Measurements from ENCODE around the gene DCBLD1.
"Not testable (repeated sequence)": the region's sequence is repeated elsewhere in the genome, so short reads cannot be mapped to it uniquely, and the experiment has no call there.

DCBLD1 gene

GRCh38 chr6:117482240-117483003, at the start of gene DCBLD1:
DCBLD1 (plus strand) TSS chr6:117482674; CDS start chr6:117482782, 108 bp downstream.
- DNase-seq (ENCODE audit: low read depth in 2 of 2) = peak; percentile 33 to 44

- no peak for DNase-seq (ENCODE audit: low read depth in 2 of 2)
These were observed 41.6 kb upstream of the DCBLD1 start for GRCh38 chr6:117440706-117441525.

- DNase-seq (ENCODE audit: low read depth in 2 of 2) = no peak
These were observed 40.6 kb upstream of the DCBLD1 start for GRCh38 chr6:117441824-117442264.

DNA sequence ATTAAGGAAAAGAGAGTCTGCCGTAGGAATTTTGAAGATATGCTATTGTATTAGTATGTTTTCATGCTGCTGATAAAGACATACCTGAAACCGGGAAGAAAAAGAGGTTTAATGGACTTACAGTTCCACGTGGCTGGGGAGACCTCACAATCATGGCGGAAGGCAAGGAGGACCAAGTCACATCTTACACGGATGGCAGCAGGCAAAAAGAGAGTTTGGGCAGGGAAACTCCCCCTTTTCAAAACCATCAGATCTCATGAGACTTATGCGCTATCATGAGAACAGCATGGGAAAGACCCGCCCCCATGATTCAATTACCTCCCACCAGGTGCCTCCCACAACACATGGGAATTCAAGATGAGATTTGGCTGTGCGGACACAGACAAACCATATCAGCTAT, 40.2 kb upstream of the DCBLD1 start:
- DNase-seq (ENCODE audit: low read depth in 2 of 2) = not testable (repeated sequence)

GRCh38 chr6:117444600-117444999, 37.9 kb upstream of the DCBLD1 start:
- no peak for DNase-seq (ENCODE audit: low read depth in 2 of 2)

- DNase-seq (ENCODE audit: low read depth in 2 of 2) = no peak
These were observed 35.6 kb upstream of the DCBLD1 start for GRCh38 chr6:117446861-117447260.

DNA sequence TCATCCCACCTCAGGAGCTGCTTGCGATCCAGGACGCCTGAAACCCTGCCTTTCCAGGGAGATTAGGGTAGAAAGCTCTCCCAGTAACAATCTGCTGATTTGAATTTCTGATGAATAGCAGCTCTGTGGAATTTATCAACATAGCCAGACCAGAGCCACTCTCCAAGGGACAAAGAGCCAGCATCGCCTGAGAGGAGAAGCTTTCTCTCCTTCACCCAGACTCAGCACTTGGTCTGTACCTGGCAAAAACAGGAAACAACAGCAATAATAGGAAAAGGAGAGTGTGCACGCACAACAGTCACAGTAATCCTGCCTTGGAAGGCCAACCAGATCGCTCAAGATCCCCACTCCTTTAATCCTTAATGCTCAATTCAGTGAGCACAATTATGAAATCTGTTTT, 34.5 kb upstream of the DCBLD1 start:
- no peak for DNase-seq (ENCODE audit: low read depth in 2 of 2)

DNA sequence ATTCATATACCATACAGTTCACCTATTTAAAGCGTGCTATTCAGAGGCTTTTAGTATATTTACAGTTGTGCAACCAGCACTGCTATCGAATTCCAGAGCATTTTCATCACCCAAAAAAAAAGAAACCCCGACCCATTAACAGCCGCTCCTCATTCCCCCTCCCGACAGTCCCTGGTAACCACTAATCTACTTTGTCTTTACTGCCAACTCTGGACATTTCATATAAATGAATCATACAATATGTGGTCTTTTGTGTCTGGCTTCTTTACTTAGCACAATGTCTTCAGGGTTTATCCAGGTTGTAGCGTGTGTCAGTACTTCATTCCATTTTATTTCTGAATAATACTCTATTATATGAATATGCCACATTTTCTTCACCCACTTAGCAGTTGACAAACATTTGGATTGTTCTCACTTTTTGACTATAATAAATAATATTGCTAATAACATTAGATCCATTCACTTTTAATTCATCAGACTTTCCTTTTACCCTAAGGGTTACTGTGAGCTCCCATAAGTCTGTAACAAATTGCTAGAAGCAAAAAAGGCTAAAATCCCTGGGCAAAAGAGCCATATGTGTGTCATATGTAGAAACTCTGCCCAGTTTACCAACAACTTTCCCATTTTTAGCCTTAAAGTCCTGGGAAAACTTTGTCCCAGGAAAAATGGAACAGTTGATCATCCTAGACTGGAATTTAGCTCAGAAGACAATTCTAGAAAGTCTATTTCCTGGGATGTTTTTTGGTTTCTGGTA, 33.6 kb upstream of the DCBLD1 start:
- no peak for DNase-seq (ENCODE audit: low read depth in 2 of 2)

- peak; percentile 17 for DNase-seq (ENCODE audit: low read depth in 2 of 2)
These were observed 32.7 kb upstream of the DCBLD1 start for GRCh38 chr6:117449549-117450439.

- DNase-seq (ENCODE audit: low read depth in 2 of 2) = no peak
These were observed 30.8 kb upstream of the DCBLD1 start for GRCh38 chr6:117451671-117452070.

DNA sequence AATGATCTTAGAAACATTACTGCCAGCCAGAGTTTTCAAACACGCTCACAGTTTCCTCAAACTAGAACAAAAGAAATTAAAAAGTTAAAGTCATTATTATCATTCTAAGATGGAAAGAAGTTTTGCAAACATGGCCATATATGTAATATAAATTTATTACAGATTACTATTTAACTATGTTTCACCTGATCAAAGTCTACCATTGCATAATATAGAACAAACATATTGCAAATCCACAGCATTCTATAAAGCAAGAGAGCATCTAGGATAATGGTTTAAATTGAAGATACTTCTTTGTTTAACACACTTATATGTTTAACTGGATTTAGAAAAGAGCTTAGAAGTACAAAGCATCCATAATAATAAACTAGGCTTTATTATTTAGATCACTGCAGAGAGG, 26.2 kb upstream of the DCBLD1 start:
- DNase-seq (ENCODE audit: low read depth in 2 of 2) = no peak

DNA sequence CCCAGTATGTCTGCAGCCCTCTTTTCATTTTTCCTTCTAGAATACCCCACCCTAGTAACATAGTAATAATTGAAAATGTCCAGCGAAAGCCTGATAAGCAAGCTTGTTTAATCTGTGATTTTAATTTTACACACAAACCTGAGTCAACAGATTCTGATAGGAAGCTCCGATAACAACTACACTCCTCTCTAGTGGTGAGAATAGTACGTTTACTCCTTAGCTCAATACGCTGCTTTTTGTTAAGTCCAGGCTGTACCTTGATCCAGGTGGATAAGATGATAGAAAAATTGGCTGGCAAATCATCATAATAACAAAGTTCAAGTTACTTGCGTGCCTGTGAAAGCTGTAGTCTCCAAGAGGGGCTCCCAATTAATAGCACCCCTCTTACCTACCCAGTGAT, 25.5 kb upstream of the DCBLD1 start:
- DNase-seq (ENCODE audit: low read depth in 2 of 2) = no peak

DNA sequence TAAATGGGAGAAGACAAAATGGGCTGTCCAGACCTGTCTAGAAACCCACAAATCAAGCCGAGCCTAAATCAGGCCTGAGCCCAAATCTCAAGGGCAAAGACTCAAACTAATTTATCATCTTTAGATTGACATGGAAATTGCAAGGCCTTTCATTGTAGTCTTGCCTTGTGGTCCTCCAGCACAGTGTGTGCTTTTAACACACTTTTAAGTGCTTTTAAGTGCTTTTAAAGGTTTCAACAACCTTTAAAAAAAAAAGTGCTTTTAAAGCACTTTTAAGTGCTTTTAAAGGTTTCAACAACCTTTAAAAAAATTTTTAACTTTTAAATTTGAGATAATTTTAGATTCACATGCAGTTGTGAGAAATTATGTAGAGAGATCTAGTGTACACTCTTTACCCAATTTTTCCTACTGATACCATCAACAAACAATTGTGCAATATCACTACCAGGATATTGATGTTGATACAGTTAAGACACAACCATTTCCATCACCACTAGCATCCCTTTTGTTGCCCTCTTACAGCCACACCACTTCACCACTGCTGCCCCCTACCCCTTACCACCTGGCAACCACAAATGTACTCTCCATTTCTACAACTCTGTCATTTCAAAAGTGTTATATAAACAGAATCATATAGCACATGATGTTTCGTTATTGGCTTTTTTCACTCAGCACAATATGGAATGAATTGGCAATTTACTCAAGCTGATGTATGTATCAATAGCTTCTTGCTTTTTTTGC, 23.1 kb upstream of the DCBLD1 start:
- no peak for DNase-seq (ENCODE audit: low read depth in 2 of 2)

DNA sequence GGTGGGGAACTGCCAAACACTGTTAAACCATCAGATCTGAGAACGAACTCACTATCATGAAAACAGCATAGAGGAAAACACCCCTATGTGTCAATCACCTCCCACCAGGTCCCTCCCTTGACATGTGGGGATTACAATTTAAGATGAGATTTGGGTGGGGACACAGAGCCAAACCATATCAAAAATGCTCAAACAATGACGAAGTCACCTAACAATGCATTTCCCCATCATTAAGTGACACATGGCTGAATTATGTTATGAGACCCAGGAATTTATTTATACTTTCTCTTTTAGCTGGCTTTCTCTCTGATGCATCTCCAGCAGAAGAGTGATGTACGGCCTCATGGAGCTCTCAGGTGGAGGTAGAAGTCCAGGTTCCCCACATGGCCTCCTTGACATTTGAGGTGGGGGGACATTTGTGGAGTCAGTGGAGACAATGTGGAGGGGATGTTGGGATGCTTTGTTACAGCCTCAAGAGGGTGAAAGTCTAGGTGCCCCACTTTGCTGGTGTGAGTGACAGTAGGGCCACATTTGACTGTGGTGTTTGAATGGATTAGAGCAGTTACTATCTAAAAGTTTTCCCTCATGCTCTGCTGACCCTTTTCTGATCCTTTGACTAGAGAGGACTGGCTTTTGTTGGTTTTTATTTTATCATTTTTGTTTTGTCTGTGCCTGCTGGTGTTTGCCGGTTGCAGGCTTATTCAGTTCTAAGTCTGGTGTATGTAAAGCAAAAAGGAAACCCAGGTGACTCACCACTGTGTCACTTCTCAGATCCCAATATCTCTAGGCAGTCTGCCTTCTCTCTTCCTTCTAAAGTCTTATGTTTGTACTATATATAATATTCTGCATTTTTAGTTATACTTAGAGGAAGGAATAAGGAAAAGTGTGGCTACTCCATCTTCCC, 18.5 kb upstream of the DCBLD1 start:
- DNase-seq (ENCODE audit: low read depth in 2 of 2) = no peak

DNA sequence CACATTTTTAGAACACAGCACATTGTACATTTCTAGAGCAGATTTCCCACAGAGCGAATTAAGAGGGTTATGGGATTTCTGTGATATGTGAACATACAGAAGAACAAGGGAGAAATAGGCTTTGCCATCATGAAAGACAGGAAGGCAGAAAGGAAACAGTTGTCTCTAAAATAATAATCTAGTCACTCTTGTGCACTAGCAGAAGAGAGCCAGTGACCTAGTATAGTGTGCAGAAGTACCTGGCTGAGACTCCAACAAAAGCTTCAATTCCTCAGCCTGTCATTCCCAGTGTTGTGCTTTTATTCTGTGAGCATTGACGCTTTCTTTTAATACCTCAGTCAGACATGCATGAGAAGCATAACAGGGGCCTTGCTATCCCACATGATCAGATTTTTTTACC, 17.8 kb upstream of the DCBLD1 start:
- no peak for DNase-seq (ENCODE audit: low read depth in 2 of 2)

DNA sequence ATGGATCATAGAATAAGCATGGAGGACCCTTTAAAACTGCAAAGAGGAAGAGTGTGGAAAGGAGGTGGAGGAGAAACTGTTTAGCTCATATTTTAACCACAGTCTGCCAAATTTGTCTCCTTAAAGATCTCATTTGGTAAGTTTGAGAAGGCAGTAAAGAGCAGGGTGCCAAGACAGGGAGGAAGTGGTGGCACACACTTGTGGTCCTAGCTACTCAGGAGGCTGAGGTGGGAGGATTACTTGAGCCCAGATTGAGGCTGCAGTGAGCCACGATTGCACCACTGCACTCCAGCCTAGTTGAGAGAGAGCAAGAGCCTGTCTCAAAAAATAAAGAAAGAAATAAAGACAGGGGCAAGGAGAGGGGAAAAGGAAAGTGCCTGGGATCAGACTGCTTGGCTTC, 16.8 kb upstream of the DCBLD1 start:
- DNase-seq (ENCODE audit: low read depth in 2 of 2) = no peak

DNA sequence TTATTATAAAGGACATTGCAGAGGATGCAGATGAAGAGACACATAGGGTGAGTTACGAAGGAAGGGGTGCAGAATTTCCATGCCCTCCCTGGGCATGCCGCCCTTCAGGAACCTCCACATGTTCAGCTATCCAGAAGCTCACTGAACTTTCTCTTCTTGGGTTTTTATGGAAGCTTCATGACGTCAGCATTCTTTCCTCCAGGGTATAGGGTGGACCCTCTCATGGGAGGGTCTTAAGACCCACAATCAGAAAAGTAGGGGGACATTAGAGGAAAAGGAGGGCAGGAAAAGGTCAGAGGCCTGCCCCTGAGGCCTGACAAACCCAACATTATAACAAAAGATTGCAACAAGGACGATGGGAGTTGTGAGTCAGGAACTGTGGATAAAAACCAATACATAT, 14.6 kb upstream of the DCBLD1 start:
- DNase-seq (ENCODE audit: low read depth in 2 of 2) = no peak

DNA sequence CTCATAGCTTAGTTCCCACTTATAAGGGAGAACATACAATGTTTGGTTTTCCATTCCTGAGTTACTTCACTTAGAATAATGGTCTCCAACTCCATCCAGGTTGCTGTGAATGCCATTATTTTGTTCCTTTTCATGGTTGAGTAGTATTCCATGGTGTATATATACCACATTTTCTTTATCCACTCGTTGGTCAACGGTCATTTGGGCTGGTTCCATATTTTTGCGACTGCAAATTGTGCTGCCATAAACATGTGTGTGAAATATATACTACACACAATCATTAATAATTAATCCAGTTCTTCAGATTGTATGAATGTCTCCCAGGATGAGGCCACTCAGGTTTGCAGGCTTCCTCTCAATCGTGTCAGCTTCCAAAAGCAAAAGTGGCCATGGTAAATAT, 13.9 kb upstream of the DCBLD1 start:
- not testable (repeated sequence) for DNase-seq (ENCODE audit: low read depth in 2 of 2)

GRCh38 chr6:117469356-117469755, 13.1 kb upstream of the DCBLD1 start:
- no peak for DNase-seq (ENCODE audit: low read depth in 2 of 2)

DNA sequence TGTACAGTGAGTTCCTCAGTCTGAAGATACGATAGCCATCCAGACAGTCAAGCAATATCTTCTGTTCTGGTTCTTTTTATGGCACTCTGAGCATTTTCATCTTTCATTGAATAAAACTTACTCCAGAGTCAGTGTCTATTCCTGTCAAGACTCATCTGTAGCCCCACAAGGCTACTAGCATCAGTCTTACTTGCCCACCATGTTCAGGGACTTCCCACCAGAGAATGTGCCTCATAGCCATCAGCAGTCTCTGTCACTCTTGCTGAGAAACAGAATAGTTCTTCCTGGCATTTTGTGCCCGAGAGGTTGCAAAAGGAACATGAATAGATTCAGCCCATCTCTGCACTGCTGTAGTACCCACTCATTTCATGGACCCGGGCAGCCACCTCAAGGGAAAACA, 12.7 kb upstream of the DCBLD1 start:
- DNase-seq (ENCODE audit: low read depth in 2 of 2) = no peak

Data from stimulated activated CD8-positive, alpha-beta memory T cell treated with anti-CD3 and anti-CD28 coated beads, Interleukin-2, amount 100 ng/mL, for 48 hours (primary cell).